Measurements from ENCODE around the gene NT5M.
"Not testable (repeated sequence)": the region's sequence is repeated elsewhere in the genome, so short reads cannot be mapped to it uniquely, and the experiment has no call there.

Gene NT5M

GRCh38 chr17:17377071-17377967 is 74.1 kb downstream of the NT5M start:
- no peak for DNase-seq (ENCODE audit: low read depth)

GRCh38 chr17:17379197-17379991 is 76.2 kb downstream of the NT5M start:
- no peak for DNase-seq (ENCODE audit: low read depth)

- no peak for DNase-seq (ENCODE audit: low read depth)
Measured at GRCh38 chr17:17380145-17380925, 77.2 kb downstream of the NT5M start.

GRCh38 chr17:17381446-17382064 is 78.4 kb downstream of the NT5M start:
- DNase-seq (ENCODE audit: low read depth) = no peak

- DNase-seq (ENCODE audit: low read depth) = no peak
Measured at GRCh38 chr17:17382065-17382459, 78.9 kb downstream of the NT5M start.

GRCh38 chr17:17382971-17383370 is 79.8 kb downstream of the NT5M start:
- no peak for DNase-seq (ENCODE audit: low read depth)

- DNase-seq (ENCODE audit: low read depth) = not testable (repeated sequence)
Measured at GRCh38 chr17:17383431-17384290, 80.5 kb downstream of the NT5M start.

- DNase-seq (ENCODE audit: low read depth) = no peak
Measured at GRCh38 chr17:17384291-17384615, 81.1 kb downstream of the NT5M start.

- no peak for DNase-seq (ENCODE audit: low read depth)
Measured at GRCh38 chr17:17384961-17385360, 81.8 kb downstream of the NT5M start.

GRCh38 chr17:17385491-17385890 is 82.3 kb downstream of the NT5M start:
- no peak for DNase-seq (ENCODE audit: low read depth)

GRCh38 chr17:17386094-17386800 is 83.1 kb downstream of the NT5M start:
- no peak for DNase-seq (ENCODE audit: low read depth)

GRCh38 chr17:17387017-17387497 is 83.9 kb downstream of the NT5M start:
- DNase-seq (ENCODE audit: low read depth) = no peak

GRCh38 chr17:17387498-17388362 is 84.6 kb downstream of the NT5M start:
- no peak for DNase-seq (ENCODE audit: low read depth)

- DNase-seq (ENCODE audit: low read depth) = no peak
Measured at GRCh38 chr17:17388657-17389496, 85.7 kb downstream of the NT5M start.

- DNase-seq (ENCODE audit: low read depth) = peak; percentile 52
Measured at GRCh38 chr17:17391668-17392370, 88.6 kb downstream of the NT5M start.

GRCh38 chr17:17393976-17394375 is 90.8 kb downstream of the NT5M start:
- no peak for DNase-seq (ENCODE audit: low read depth)

- DNase-seq (ENCODE audit: low read depth) = no peak
Measured at GRCh38 chr17:17394494-17394893, 91.3 kb downstream of the NT5M start.
